GM10248 (cell line): ENCODE measurements around the gene C1S.
"Not testable (repeated sequence)": the region's sequence is repeated elsewhere in the genome, so short reads cannot be mapped to it uniquely, and the experiment has no call there.

Experiments
- CTCF ChIA-PET: fragments of 300-600 bp; sonication (Branson Sonifier 250); formaldehyde crosslinking; extraction: SDS; loops from one replicate; lab custom pipeline; 2021; ENCODE audit warnings: antibody characterized with exemption; lab: Yijun Ruan, JAX
- POLR2A ChIA-PET: fragments of 350-650 bp; sonication (Branson Sonifier 250); formaldehyde crosslinking; extraction: SDS; loops from one replicate; lab custom pipeline; 2020; ENCODE audit warnings: antibody characterized with exemption; lab: Yijun Ruan, JAX
- DNase-seq: peaks from one replicate; pipeline ENCODE4 v3.0.0; 2012; ENCODE audit errors: extremely low spot score
- TF ChIP-seq, protein P1 (sequence below): IDR thresholded peaks from 2 replicates; pipeline ENCODE4 v1.5.1; 2012; ENCODE audit warnings: mild to moderate bottlenecking, low read depth; ENCODE audit errors: extremely low read depth, missing control alignments, control extremely low read depth

The C1S gene

GRCh38 chr12:7031306-7031705, 29.2 kb upstream of the C1S start:
- ChIA-PET POLR2A (no interaction called here), CTCF (interaction anchor here (0.8 to 1.4 kb wide), 4 partner anchors 9 to 82 kb away, joined by 3 to 4 read pairs (median 4); no protein-coding TSS in a partner anchor)
- no peak for DNase-seq
- TF ChIP-seq, protein P1, sequence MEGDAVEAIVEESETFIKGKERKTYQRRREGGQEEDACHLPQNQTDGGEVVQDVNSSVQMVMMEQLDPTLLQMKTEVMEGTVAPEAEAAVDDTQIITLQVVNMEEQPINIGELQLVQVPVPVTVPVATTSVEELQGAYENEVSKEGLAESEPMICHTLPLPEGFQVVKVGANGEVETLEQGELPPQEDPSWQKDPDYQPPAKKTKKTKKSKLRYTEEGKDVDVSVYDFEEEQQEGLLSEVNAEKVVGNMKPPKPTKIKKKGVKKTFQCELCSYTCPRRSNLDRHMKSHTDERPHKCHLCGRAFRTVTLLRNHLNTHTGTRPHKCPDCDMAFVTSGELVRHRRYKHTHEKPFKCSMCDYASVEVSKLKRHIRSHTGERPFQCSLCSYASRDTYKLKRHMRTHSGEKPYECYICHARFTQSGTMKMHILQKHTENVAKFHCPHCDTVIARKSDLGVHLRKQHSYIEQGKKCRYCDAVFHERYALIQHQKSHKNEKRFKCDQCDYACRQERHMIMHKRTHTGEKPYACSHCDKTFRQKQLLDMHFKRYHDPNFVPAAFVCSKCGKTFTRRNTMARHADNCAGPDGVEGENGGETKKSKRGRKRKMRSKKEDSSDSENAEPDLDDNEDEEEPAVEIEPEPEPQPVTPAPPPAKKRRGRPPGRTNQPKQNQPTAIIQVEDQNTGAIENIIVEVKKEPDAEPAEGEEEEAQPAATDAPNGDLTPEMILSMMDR = no peak

GRCh38 chr12:7032990-7033389, 27.5 kb upstream of the C1S start:
- POLR2A ChIA-PET = no interaction called here

DNA sequence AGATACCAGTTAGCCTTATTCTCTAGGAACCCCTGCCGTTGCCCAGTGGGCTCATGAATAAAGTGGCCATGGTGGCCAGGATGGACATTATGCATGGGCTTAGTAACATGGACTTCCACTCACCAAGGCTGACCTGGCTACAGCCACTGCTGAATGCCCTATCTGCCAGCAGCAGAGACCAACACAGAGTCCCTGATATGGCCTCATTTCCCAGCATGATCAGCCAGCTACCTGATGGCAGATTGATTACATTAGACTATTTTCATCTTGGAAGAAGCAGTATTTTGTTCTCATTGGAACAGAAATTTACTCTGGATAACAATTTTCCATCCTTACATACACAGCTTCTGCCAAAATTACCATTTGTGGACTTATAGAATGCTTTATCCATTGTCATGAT, 26.1 kb upstream of the C1S start:
- CTCF ChIA-PET = interaction anchor here (2.3 kb wide), 1 partner anchor 11 kb away, joined by 18 read pairs; no protein-coding TSS in a partner anchor
- POLR2A ChIA-PET = no interaction called here

More at GRCh38 chr12:7032990-7033389, 27.5 kb upstream of the C1S start:
- no peak for DNase-seq
- TF ChIP-seq, protein P1 = no peak
- CTCF ChIA-PET = interaction anchor here (0.9 to 2.3 kb wide), 9 partner anchors 10 to 68 kb away, joined by 3 to 18 read pairs (median 3); partner anchors contain the start of gene LPCAT3

DNA sequence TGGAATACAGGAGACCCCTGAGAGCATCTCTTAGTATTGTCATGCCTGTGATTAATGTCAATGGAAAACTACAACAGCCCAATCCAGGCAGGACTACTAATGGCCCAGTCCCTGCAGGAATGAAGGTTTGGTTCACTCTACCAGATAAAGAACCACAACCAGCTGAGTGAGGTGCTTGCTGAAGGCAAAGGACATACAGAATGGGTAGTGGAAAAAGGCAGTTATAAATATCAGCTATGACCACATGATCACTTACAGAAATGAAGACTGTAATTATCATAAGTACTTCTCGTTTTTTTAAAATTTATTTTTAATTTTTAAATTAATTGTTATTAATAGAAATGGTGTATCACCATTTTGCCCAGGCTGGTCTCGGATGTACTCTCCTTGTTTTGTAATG, 25.1 kb upstream of the C1S start:
- no peak for DNase-seq
- ChIA-PET POLR2A (no interaction called here), CTCF (no interaction called here)
- TF ChIP-seq, protein P1 = no peak

More for the DNA sequence above, 26.1 kb upstream of the C1S start:
- TF ChIP-seq, protein P1 = no peak
- DNase-seq = no peak

DNA sequence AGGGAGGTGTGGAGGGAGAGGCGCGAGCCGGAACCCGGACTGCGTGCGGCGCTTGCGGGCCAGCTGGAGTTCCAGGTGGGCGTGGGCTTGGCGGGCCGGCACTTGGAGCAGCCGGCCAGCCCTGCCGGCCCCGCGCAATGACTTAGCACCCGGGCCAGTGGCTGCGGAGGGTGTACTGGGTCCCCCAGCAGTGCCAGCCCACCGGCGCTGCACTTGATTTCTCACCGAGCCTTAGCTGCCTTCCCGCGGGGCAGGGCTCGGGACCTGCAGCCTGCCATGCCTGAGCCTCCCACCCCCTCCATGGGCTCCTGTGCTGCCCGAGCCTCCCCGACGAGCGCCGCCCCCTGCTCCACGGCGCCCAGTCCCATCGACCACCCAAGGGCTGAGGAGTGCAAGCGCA, 23.1 kb upstream of the C1S start:
- POLR2A ChIA-PET, DNase-seq: not testable (repeated sequence)
- CTCF ChIA-PET = interaction anchor here (1.1 to 1.4 kb wide), 3 partner anchors 17 to 100 kb away, joined by 3 read pairs; no protein-coding TSS in a partner anchor

DNA sequence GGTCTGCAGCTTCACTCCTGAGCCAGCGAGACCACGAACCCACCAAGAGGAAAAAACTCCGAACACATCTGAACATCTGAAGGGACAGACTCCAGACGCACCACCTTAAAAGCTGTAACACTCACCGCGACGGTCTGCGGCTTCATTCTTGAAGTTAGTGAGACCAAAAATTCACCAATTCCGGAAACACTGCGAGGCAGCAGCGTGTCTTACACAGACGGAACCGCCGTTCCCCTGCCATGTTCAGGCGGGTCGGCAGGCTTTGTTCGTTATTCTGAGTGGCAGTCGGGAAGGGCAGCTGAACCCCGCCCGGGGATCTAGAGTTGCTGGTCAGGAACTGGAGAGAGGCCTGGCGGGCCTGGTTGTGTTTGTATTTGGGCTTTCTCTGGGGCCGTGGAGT, 21.9 kb upstream of the C1S start:
- DNase-seq = no peak
- ChIA-PET POLR2A (no interaction called here), CTCF (interaction anchor here (1.1 to 1.4 kb wide), 2 partner anchors 17 to 101 kb away, joined by 3 read pairs; no protein-coding TSS in a partner anchor)
- TF ChIP-seq, protein P1 = no peak

GRCh38 chr12:7039403-7039802, 21.1 kb upstream of the C1S start:
- CTCF ChIA-PET = no interaction called here

More at GRCh38 chr12:7039403-7039802, 21.1 kb upstream of the C1S start:
- POLR2A ChIA-PET = no interaction called here
- DNase-seq = no peak
- TF ChIP-seq, protein P1 = no peak
